NCI-H2029 (cell line): ENCODE results near the gene E4F1.

Experiments used
- DNase-seq: peaks from one replicate; lab custom pipeline; 2025; lab: John Stamatoyannopoulos, UW

E4F1 gene

GRCh38 chr16:2206780-2207433, 16.5 kb upstream of the E4F1 start:
- DNase-seq, result no peak

DNA sequence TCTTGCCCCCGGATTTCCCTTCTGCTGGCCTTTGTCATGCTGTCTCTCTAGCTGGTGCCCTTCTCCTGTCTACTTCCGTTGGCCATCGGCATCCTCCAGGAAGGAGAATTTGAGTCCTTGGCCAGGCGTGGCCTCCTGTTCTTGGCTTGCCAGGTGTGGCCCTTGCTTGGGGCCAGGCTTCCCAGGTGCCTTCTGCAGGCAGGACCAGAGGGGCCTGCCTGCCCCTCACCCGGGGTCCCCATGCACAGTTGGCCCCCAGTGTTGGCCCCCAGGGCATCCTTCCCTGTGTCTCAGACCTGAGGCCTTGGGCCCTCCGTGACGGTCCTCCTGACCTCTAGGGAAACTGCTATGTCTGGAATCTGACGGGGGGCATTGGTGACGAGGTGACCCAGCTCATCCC, 15.5 kb upstream of the E4F1 start:
- no peak for DNase-seq

DNA sequence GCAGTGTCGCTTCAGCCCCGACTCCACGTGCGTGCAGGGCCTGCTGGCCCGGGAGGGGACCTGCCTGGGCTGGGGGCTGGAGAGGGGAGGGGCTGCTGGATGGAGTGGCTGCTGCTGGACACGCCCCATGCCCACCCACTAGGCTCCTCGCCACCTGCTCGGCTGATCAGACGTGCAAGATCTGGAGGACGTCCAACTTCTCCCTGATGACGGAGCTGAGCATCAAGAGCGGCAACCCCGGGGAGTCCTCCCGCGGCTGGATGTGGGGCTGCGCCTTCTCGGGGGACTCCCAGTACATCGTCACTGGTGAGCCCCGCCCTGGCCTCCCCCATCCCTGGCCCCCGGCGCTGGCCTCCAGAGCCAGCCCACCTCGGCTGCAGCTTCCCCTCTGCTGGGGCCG, 15.1 kb upstream of the E4F1 start:
- DNase-seq, result no peak

DNA sequence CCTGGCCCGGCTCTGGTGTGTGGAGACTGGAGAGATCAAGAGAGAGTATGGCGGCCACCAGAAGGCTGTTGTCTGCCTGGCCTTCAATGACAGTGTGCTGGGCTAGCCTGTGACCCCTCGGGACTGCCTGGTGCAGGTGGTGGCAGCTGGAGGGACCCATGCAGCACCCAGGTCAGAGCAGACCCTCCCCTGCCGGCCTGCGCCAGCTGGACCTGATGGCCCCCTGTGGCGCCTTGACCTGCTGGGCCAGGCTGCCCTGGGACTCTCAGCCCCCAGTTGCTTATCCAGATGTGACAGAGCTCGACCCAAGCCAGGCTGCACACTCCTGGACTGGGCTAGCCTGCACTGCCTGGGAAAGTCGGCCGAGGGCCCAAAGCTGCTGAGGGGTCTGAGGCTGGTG, 14.6 kb upstream of the E4F1 start:
- DNase-seq, result no peak

DNA sequence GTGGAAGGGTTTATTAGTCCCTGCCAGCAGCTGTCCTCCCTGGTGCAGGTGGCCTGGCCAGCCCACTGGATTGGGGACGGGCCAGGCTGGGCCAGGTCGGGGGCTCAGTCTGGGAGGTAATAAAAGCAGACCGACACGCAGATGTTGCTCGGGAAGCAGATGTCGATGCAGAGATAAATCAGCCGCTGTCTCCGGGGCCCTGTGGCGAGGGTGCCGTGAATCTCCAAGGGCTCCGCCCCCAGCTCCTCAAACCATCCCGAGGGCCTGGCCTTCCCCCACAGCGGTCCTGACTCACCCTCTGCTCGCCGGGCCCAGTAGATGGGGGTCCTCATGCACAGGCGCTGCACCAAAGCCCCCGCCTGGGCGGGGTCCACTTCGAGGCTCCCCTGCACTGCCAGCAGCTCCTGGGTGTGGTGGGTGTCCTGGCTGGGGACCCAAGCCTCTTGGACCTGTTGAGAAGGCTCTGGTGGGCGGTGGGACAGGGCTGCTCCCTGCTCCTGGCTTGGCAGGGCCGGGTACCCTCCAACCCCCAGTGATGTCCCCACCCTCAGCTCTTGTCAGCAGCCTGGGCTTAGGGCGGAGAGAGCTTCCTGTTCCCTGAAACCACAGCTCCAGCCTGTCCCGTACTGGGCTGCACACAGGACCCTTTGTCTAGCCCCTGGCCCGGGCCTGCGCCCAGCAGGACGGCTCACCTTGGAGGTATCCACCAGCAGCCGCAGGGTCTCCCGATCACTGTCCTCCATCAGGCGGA, 14.0 kb upstream of the E4F1 start:
- DNase-seq, result no peak

- DNase-seq, result no peak
These were observed 13.4 kb upstream of the E4F1 start for GRCh38 chr16:2210009-2210332.

- DNase-seq, result no peak
These were observed 12.7 kb upstream of the E4F1 start, which contains the start of gene BRICD5 for GRCh38 chr16:2210386-2211365. Gene BRICD5, minus strand, starts transcription at chr16:2210863. Its CDS starts 30 bp downstream, at chr16:2210833.

DNA sequence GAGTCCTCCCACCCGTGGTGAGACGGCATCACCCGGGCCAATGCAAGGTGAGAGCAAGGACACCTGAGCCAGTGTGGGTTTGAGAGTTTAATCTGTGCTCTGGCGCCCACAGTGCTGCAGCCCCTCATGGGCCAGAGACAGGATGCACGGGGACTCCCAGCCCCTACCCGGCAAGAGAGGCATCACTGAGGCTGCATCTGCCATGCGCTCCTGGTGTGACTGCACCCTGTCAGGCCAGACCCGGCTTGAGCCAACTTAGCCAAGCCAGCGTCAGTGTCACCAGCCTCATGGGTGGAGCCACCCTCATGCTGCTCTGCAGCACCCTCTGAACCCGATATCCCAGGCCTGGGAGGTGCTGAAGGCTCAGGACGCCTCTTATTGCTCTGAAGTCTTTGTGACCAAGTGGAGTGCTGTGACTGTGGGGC, 11.5 kb upstream of the E4F1 start:
- no peak for DNase-seq

GRCh38 chr16:2212362-2213324, 10.7 kb upstream of the E4F1 start:
- DNase-seq, result no peak

GRCh38 chr16:2213817-2214718, 9.3 kb upstream of the E4F1 start:
- DNase-seq, result no peak

- no peak for DNase-seq
These were observed 8.7 kb upstream of the E4F1 start, which contains the start of gene PGP for GRCh38 chr16:2214719-2214968. Gene PGP, minus strand, starts transcription at chr16:2214840. Its CDS starts 63 bp downstream, at chr16:2214777.

DNA sequence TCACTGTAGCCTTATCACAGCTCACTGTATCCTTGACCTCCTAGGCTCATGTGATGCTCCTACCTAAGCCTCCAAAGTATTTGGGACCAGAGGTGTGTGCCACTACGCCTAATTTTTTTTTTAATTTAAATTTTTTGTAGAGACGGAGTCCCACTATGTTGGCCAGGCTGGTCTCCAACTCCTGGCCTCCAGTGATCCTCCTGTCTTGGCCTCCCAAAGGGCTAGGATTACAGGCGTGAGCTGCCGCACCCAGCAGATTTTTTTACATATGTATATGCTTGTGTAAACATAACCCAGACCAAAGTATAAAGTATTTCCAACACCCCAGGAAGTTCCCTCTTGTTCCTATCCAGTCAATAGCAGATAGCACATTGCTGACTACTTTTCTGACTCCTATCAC, 7.1 kb upstream of the E4F1 start:
- no peak for DNase-seq

- DNase-seq, result peak; percentile 34
These were observed 623 bp downstream of the E4F1 start for GRCh38 chr16:2223942-2224486.

DNA sequence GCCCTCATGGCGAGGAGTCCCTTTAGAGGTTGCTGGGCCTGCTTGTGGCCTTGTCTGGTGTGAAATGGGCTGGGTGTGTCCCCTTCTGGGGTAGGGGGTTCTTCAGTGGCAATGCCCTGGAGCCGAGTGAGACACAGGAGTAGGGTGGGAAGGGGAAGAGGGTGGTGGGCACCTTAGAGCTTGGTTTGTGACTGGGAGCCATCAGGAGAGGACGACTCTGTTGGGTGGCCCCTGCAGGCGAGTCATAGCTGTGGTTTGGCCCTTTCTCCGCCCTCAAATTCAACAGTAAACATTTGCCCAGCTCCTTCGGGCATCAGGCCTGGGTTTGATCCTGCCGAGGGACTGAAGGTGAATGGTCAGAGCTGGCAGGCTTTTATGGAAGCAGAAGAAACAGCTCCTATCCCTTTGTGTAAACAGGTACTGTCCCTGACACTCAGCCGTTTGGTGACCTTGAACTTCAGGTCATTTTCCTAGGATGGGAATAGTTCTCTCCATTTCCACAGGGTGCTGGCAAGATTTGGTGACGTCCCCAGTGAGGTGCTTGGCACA, 2.9 kb downstream of the E4F1 start:
- no peak for DNase-seq

DNA sequence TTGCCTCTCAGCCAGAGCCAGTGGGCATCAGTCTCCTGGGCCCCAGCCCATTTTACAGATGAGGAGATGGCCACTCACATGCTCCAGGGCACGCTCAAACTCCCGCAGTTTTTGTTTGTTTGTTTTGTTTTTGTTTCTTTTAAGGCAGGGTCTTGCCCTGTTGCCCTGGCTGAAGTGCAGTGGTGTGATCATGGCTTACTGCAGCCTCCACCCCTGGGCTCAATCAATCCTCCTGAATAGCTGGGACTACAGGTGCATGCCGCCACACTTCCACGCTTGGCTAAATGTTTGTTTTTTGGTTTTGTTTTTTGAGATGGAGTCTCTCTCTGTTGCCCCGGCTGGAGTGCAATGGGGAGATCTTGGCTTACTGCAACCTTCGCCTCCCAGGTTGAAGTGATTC, 3.5 kb downstream of the E4F1 start:
- no peak for DNase-seq

- no peak for DNase-seq
These were observed 4.9 kb downstream of the E4F1 start for GRCh38 chr16:2228161-2228824.

DNA sequence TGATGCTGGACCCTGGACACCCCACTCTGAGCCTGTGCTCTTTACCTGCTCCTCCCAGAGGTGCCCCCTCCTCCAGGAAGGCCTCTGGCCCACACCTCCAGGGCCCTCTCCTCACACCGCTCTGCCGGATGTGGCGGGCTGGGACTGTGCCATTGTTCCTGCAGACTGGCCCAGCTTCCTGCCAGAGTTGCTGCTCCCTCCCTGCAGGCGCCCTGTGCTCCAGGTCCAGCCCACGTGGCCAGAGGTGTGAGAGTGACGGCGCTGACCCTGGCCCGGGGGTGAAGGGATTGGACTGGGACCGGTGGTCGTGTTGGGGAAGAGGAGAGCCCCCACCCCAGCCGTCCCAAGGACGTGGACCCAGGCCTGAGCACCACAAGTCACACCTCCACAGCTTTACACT, 5.7 kb downstream of the E4F1 start:
- no peak for DNase-seq

DNA sequence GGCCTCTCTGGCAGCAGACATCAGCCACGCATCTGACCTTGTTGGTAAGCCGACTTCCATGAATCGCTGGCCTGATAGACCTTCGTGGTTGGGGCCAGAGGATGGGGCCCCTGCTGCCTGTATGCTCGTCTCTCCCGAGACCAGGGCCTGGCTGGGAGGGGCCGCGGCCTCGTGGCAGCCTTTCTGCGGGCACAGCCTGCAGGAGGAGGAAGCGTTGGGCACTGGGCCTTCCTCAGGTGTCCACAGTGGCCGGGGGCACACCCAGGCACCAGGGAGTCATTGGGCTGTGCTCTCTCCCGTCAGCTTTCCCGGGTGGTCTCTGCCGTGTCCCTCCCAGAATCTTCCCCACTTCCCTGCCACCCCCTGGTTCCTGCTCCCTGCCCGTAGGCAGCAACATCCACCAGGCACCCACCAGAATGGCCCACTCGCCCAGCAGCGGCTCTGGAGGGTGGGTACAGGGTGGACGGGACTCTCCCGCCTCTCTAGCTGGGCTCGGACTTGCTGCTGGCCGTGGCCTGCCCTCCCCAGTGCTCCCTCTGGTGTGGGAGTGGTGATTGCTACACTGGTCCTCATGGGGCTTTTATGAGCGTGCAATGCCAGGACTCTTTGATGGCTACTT, 6.3 kb downstream of the E4F1 start:
- DNase-seq, result no peak

- DNase-seq, result no peak
These were observed 7.0 kb downstream of the E4F1 start for GRCh38 chr16:2230376-2230775.
